GM19455 (cell line): Measurements from ENCODE around the gene HOXA2.

ENCODE experiments used
- ATAC-seq: cut with Tn5 transposase; IDR thresholded peaks from one replicate; pipeline ENCODE4 v1.9.1; 2021; ENCODE audit not compliant: unreplicated experiment

The HOXA2 gene

GRCh38 chr7:27100694-27101170 lies 1.8 kb downstream of the HOXA2 start:
- ATAC-seq: no peak

- no peak for ATAC-seq
These were observed 2.8 kb downstream of the HOXA2 start for GRCh38 chr7:27099453-27100370.

- ATAC-seq: no peak
These were observed 3.7 kb downstream of the HOXA2 start for GRCh38 chr7:27098578-27099451.

- no peak for ATAC-seq
These were observed 4.6 kb downstream of the HOXA2 start for GRCh38 chr7:27097686-27098577.

- no peak for ATAC-seq
These were observed 5.5 kb downstream of the HOXA2 start for GRCh38 chr7:27096768-27097514.

GRCh38 chr7:27095897-27096767 lies 6.4 kb downstream of the HOXA2 start, which contains the start of gene HOXA1:
Gene HOXA1 (minus strand): TSS chr7:27096000. CDS start chr7:27095912, 88 bp downstream.
- peak; percentile 87 for ATAC-seq

GRCh38 chr7:27095050-27095896 lies 7.2 kb downstream of the HOXA2 start:
- ATAC-seq: no peak

- ATAC-seq: no peak
These were observed 8.0 kb downstream of the HOXA2 start for GRCh38 chr7:27094304-27095049.

GRCh38 chr7:27093184-27093895 lies 9.1 kb downstream of the HOXA2 start:
- ATAC-seq: no peak

GRCh38 chr7:27092819-27093110 lies 9.7 kb downstream of the HOXA2 start:
- ATAC-seq: no peak

- no peak for ATAC-seq
These were observed 10.3 kb downstream of the HOXA2 start for GRCh38 chr7:27091941-27092818.

- no peak for ATAC-seq
These were observed 11.4 kb downstream of the HOXA2 start for GRCh38 chr7:27091105-27091504.

- ATAC-seq: no peak
These were observed 14.2 kb downstream of the HOXA2 start for GRCh38 chr7:27088002-27088922.

- ATAC-seq: no peak
These were observed 18.8 kb downstream of the HOXA2 start for GRCh38 chr7:27083646-27084045.

- no peak for ATAC-seq
These were observed 20.3 kb downstream of the HOXA2 start for GRCh38 chr7:27082171-27082570.
